ENCODE data around the gene GRID2.

Gene GRID2

DNA sequence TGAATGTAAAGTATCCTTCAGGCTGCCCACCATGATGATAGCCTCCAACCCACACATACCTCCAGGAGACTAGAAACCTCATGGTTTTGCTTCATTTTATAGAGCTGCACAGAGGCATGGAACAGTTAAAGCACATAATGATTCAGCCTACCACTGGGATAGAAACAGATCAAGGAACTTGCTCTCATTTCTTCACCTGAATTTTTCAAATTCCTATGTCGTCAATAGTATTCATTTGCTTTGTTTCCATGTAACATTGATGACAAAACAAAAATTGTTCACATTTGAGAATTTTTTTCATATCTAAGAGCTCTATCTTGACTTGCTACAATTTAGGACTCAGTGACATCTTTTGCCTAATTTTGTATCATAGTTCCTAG lies 1473.3 kb downstream of the GRID2 start:
- H3K4me3 ChIP-seq (ENCODE audit: low read depth, low read length), result no peak overlapping the region
- TF ChIP-seq, protein P1, sequence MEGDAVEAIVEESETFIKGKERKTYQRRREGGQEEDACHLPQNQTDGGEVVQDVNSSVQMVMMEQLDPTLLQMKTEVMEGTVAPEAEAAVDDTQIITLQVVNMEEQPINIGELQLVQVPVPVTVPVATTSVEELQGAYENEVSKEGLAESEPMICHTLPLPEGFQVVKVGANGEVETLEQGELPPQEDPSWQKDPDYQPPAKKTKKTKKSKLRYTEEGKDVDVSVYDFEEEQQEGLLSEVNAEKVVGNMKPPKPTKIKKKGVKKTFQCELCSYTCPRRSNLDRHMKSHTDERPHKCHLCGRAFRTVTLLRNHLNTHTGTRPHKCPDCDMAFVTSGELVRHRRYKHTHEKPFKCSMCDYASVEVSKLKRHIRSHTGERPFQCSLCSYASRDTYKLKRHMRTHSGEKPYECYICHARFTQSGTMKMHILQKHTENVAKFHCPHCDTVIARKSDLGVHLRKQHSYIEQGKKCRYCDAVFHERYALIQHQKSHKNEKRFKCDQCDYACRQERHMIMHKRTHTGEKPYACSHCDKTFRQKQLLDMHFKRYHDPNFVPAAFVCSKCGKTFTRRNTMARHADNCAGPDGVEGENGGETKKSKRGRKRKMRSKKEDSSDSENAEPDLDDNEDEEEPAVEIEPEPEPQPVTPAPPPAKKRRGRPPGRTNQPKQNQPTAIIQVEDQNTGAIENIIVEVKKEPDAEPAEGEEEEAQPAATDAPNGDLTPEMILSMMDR (IDR thresholded peaks at IDR 0.05; ENCODE audit: control insufficient read depth, extremely low read depth, insufficient read depth), result no peak
- no peak for DNase-seq (ENCODE audit: low read depth)

DNA sequence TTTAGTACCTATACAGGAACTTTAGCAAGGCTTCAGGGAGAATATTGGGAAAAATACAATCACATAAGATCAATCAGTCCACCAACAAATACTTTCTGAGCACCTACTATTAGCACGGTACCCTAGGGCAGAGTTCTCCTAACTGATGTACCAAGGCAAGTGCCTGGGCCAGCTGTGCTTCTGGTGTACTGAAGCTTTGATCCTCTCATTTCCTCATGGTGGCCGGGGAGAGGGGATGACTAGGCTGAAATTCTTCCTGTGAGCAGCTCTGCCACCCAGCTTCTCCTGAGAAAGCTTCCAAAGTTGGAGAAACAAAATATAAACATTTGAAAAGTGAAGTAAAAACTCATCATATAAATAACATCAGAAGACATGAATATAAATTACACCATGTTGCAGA lies 1475.5 kb downstream of the GRID2 start:
- TF ChIP-seq, protein P1 (IDR thresholded peaks at IDR 0.05; ENCODE audit: control insufficient read depth, extremely low read depth, insufficient read depth), result no peak
- no peak overlapping the region for H3K4me3 ChIP-seq (ENCODE audit: low read depth, low read length)
- DNase-seq (ENCODE audit: low read depth), result no peak

DNA sequence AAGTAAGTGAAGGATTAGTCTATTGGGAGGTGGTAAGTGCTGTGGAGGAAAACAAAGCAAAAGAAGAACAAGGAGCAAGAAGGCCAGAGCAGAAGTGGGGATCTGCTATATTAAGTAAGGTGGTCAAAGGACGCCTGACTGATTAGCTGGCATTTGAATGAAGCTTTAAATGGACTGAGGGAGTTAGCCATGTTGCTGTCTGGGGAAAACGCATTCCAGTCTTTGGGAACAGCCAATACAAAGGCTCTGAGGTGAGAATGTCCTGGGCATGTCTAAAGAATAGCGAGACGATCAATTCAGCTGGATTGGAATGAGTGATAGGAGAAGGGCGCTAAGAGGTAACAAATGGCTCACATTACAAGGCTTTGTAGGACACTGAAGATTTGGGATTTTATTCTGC lies 1476.3 kb downstream of the GRID2 start:
- no peak overlapping the region for H3K4me3 ChIP-seq (ENCODE audit: low read depth, low read length)
- no peak for DNase-seq (ENCODE audit: low read depth)
- TF ChIP-seq, protein P1 (IDR thresholded peaks at IDR 0.05; ENCODE audit: control insufficient read depth, extremely low read depth, insufficient read depth), result no peak

DNA sequence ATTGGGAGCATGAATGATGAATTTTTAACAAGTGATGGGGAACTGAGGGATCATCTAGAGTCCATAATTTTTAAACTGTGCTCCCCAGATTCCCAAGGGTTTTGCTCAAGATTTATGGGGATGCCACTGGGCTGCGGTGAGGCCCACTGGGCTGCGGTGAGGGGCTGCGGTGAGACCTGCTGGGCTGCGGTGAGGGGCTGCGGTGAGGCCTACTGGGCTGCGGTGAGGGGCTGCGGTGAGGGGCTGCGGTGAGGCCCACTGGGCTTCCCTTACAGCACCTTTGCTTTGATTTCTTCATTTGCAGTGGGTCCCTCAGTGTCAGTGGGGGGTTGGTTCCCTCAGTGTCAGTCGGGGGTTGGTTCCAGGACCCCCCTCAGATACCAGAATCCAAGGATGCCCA lies 1477.4 kb downstream of the GRID2 start:
- no peak for DNase-seq (ENCODE audit: low read depth)
- no peak overlapping the region for H3K4me3 ChIP-seq (ENCODE audit: low read depth, low read length)
- TF ChIP-seq, protein P1 (IDR thresholded peaks at IDR 0.05; ENCODE audit: control insufficient read depth, extremely low read depth, insufficient read depth), result no peak

DNA sequence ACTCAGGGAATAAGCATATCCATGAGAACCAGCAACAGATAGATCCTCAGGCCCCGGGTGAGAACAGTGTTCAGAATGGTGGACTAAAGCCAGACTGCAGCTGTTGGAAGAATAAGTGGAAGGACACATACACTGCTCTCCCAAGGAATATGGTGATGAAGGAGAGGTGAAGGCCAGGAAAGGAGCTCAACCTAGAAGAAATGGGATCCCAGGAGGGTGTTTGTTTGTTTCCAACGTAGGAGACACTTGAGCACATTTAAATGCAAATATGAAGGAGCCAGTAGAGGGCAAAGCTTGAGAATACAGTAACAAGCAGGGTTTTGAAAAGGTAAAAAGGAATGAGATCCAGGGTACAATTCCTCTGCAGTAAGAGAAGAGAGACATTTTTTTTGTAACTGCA lies 1482.4 kb downstream of the GRID2 start:
- no peak overlapping the region for H3K4me3 ChIP-seq (ENCODE audit: low read depth, low read length)
- TF ChIP-seq, protein P1 (IDR thresholded peaks at IDR 0.05; ENCODE audit: control insufficient read depth, extremely low read depth, insufficient read depth), result no peak
- DNase-seq (ENCODE audit: low read depth), result no peak

DNA sequence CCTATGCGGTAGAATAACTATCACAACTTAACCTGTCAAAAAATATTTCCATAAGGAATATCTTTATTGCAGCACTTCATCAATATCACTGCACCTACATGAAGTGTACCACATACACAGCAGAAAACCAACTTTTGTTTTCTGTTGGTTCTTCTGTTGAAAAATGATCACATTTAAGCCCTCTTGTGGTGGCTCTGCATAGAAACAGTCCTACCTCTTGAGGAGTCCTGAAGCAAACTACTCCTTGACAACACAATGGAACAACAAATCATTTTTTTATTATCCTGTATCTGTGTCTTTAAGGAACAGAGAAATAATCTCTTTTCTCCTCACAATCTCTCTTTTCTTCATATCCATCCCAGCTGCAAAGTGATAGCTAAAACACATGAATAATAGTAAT lies 1484.9 kb downstream of the GRID2 start:
- TF ChIP-seq, protein P1 (IDR thresholded peaks at IDR 0.05; ENCODE audit: control insufficient read depth, extremely low read depth, insufficient read depth), result peak; percentile 56
- H3K4me3 ChIP-seq (ENCODE audit: low read depth, low read length), result no peak overlapping the region
- DNase-seq (ENCODE audit: low read depth), result peak; percentile 10

DNA sequence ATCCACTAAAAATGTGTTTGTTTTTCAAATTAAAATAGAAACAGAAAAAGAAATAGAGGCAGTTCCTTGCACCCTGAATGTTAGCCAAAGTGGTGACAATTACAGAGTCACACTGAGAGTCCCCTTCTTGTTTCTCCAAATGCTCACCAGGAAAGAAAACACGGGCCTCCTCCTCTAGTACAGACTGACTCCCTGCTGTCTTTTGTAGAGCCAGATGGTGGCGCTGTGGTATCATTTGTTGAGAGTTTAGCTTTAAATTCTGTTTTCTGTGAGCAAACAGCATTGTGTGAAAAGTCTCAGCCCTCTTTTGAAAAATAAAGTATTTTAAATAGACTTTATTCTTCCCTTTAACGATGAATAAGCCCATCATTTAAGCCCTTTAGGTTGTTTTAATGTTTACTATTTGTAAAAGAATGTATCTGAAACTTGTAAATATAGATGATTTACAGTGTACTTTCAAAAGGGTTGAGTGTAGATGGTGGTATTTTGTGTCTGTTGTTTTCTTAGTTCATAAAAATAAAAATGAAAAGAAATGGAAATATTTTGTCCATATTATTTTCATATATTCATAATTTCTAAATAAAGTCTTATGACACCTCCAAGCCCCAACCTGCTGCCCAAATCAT lies 1487.9 kb downstream of the GRID2 start:
- TF ChIP-seq, protein P1 (IDR thresholded peaks at IDR 0.05; ENCODE audit: control insufficient read depth, extremely low read depth, insufficient read depth), result peak; percentile 94
- peak; percentile 35 for DNase-seq (ENCODE audit: low read depth)
- no peak overlapping the region for H3K4me3 ChIP-seq (ENCODE audit: low read depth, low read length)

Data from LNCaP clone FGC (cell line).